Measurements from ENCODE around the gene UBE2R2.
"Not testable (repeated sequence)": the region's sequence is repeated elsewhere in the genome, so short reads cannot be mapped to it uniquely, and the experiment has no call there.

The UBE2R2 gene

GRCh38 chr9:33843312-33843961, 26.5 kb downstream of the UBE2R2 start:
- no peak for DNase-seq

GRCh38 chr9:33846231-33846630, 29.3 kb downstream of the UBE2R2 start:
- no peak for DNase-seq

GRCh38 chr9:33847894-33848205, 30.9 kb downstream of the UBE2R2 start:
- DNase-seq = not testable (repeated sequence)

GRCh38 chr9:33850267-33850629, 33.3 kb downstream of the UBE2R2 start:
- no peak for DNase-seq

- DNase-seq = no peak
These were observed 33.7 kb downstream of the UBE2R2 start for GRCh38 chr9:33850677-33851076.

GRCh38 chr9:33851301-33851700, 34.3 kb downstream of the UBE2R2 start:
- no peak for DNase-seq

- DNase-seq = no peak
These were observed 35.4 kb downstream of the UBE2R2 start for GRCh38 chr9:33852216-33852826.

- DNase-seq = no peak
These were observed 39.3 kb downstream of the UBE2R2 start for GRCh38 chr9:33856247-33856646.

- DNase-seq = no peak
These were observed 41.5 kb downstream of the UBE2R2 start for GRCh38 chr9:33858423-33858822.

GRCh38 chr9:33860200-33860871, 43.4 kb downstream of the UBE2R2 start:
- DNase-seq = no peak

- no peak for DNase-seq
These were observed 45.0 kb downstream of the UBE2R2 start for GRCh38 chr9:33861917-33862453.

- not testable (repeated sequence) for DNase-seq
These were observed 46.1 kb downstream of the UBE2R2 start for GRCh38 chr9:33863027-33863426.

- DNase-seq = no peak
These were observed 50.9 kb downstream of the UBE2R2 start for GRCh38 chr9:33867747-33868439.

- no peak for DNase-seq
These were observed 51.5 kb downstream of the UBE2R2 start for GRCh38 chr9:33868440-33868973.

GRCh38 chr9:33869243-33869642, 52.3 kb downstream of the UBE2R2 start:
- DNase-seq = not testable (repeated sequence)

- DNase-seq = no peak
These were observed 60.9 kb downstream of the UBE2R2 start for GRCh38 chr9:33877727-33878489.

GRCh38 chr9:33878691-33879366, 61.9 kb downstream of the UBE2R2 start:
- no peak for DNase-seq

- no peak for DNase-seq
These were observed 63.5 kb downstream of the UBE2R2 start for GRCh38 chr9:33880211-33881089.

- no peak for DNase-seq
These were observed 64.7 kb downstream of the UBE2R2 start for GRCh38 chr9:33881635-33882034.

GRCh38 chr9:33884856-33885701, 68.1 kb downstream of the UBE2R2 start:
- peak; percentile 27 for DNase-seq
